GM19452 (cell line): ENCODE results near the gene GTPBP6.
A peak's percentile ranks its signal among the peaks of the same experiment; 100 is the strongest.

Experiments used
- ATAC-seq: cut with Tn5 transposase; IDR thresholded peaks from one replicate; pipeline ENCODE4 v1.9.1; 2021; ENCODE audit not compliant: unreplicated experiment

Gene GTPBP6, protein sequence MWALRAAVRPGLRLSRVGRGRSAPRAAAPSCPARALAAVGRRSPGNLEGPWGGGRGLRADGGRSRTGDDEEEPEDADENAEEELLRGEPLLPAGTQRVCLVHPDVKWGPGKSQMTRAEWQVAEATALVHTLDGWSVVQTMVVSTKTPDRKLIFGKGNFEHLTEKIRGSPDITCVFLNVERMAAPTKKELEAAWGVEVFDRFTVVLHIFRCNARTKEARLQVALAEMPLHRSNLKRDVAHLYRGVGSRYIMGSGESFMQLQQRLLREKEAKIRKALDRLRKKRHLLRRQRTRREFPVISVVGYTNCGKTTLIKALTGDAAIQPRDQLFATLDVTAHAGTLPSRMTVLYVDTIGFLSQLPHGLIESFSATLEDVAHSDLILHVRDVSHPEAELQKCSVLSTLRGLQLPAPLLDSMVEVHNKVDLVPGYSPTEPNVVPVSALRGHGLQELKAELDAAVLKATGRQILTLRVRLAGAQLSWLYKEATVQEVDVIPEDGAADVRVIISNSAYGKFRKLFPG

GRCh38 chrX:318739-319578 lies at the start of gene GTPBP6:
Gene GTPBP6 (minus strand): TSS chrX:318796. CDS start chrX:318787, 9 bp downstream.
- ATAC-seq: peak; percentile 80

DNA sequence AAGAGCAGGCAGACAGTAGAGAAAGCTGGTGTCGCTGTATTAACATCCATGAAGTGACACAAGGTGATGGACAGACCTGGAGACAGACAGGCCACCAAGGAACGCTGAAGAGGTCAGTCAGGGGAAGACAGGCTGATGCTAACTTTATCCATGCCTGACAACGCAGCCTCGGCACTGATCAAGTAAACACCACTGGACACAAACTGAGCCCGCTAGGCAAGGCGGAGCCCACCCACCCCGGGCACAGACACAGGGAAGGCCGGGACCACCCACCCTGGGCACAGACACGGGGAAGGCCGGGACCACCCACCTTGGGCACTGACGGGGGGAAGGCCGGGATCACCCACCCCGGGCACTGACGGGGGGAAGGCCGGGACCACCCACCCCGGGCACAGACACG lies 49.3 kb upstream of the GTPBP6 start:
- ATAC-seq: no peak

DNA sequence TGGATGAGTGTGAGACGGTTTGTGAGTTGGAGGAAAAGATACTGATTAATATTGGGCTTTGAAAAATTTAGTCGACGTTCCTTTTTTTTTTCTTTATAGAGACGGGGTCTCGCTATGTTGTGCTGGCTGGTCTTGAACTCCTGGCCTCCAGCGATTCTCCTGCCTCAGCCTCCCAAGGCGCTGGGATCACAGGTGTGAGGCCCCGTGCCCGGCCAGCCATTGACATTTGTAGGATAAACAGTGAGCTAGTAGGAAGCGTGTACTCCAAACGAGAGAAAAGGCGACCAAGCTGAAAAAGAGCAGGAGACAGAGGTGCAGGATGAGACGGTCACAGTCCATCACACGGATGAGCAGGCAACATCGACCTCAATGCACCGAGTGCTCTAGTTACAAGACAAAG lies 48.8 kb upstream of the GTPBP6 start:
- ATAC-seq: no peak

DNA sequence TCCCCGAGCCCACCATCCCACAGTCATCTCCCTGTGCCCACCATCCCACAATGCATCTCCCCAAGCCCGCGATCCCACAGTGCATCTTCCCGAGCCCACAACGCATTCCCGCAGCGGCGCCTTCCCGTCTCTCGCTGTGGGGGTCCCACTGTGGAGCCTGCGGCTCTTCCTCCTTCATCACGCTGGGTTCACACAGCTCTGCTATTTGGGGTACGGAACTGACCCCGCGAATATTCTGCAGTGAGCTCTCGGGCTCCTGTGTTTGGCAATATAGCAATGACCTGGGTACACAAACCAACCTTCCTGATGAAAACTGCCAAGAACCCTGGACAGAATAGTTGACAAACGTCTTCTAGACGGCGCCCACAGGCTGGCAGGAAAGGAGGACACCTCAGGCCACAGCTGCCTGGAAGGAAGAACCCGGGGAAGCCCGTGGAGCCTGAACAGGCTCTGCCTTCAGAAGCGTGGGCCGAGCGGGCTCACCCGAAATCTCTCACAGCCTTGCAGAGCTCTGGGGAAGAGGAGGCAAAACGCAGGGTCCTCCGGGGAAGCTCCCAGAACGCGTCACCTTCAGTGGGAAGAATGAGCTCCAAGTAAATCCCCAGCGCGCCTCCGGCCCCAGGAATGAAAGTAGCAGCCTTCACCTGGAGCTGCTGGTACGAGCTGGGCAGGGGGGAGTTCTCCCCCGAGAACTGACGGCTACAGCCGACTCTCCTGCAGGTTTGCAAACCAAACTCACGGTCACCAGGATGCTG lies 45.2 kb upstream of the GTPBP6 start:
- ATAC-seq: no peak

DNA sequence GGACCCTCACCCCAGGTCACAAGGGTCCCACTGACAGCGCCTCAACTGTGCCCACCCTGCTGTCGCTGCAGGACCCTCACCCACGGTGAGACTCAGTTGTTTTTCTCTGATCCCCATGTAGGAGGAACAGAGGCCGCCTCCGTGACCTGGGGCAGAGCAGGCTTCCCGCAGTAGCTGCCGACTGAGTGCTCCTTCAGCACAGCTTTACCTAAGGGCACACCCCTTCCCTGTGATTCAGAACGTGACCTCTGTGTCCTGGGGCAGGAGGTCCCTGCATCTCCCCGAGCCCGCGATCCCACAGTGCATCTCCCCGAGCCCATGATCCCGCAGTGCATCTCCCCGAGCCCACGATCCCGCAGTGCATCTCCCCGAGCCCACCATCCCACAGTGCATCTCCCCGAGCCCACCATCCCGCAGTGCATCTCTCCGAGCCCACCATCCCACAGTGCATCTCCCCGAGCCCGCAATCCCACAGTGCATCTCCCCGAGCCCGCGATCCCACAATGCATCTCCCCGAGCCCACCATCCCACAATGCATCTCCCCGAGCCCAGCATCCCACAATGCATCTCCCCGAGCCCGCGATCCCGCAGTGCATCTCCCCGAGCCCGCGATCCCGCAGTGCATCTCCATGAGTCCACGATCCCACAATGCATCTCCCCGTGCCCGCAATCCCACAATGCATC lies 44.5 kb upstream of the GTPBP6 start:
- ATAC-seq: no peak

DNA sequence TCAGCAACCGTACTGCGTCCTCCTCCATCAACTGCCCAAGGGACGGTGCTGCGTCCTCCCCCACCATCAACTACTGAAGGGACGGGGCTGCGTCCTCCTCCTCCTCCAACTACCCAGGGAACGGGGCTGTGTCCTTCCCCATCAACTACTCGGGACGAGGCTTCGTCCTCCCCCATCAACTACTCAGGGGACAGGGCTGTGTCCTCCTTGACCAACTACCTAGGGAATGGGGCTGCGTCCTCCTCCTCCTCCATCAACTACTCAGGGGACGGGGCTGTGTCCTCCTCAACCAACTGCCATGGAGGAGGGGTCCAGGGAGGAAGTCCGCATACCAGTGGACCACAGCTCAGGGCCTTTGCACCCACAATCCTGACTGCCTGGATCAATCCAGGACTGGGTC lies 43.8 kb upstream of the GTPBP6 start:
- no peak for ATAC-seq

GRCh38 chrX:361231-362145 lies 42.9 kb upstream of the GTPBP6 start:
- no peak for ATAC-seq

GRCh38 chrX:360496-361150 lies 42.0 kb upstream of the GTPBP6 start:
- ATAC-seq: no peak

GRCh38 chrX:358651-359143 lies 40.1 kb upstream of the GTPBP6 start:
- ATAC-seq: no peak

DNA sequence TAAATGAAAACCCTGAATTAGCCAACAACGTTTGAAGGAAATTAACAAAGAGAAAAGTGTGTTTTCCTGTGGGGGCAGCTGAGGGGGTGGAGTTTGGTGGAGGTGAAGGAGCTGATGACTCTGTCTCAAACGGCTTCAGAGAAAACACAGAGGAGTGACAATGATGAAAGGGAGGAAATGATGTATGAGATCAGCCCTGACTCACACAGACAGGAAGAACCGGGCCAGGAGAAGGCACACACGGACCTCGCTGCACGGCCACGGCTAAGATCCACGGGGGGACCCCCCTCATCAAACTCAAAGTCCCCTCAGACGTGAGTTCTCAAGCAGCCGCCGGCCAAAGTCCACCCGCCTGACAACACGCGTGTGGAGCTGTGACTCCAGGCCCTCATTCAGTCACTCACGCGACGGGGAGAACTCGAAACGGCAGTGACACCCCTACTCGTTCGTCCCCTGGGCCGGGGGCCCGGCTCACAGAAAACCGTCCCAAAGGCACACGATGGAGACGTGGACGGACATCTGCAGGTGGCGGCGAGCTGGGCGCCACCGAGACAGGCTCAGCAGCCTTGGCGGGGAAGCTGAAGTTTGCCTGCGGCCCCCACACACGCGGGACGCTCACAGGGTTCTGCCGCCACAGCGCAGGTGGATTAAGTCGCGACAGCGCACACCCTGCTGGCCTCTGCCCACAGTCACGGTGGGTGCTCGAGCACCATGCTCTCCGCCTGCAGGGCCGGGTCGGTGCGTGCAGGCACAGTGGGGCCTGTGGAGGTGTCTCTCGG lies 39.3 kb upstream of the GTPBP6 start:
- no peak for ATAC-seq

GRCh38 chrX:357035-357692 lies 38.6 kb upstream of the GTPBP6 start:
- ATAC-seq: no peak

DNA sequence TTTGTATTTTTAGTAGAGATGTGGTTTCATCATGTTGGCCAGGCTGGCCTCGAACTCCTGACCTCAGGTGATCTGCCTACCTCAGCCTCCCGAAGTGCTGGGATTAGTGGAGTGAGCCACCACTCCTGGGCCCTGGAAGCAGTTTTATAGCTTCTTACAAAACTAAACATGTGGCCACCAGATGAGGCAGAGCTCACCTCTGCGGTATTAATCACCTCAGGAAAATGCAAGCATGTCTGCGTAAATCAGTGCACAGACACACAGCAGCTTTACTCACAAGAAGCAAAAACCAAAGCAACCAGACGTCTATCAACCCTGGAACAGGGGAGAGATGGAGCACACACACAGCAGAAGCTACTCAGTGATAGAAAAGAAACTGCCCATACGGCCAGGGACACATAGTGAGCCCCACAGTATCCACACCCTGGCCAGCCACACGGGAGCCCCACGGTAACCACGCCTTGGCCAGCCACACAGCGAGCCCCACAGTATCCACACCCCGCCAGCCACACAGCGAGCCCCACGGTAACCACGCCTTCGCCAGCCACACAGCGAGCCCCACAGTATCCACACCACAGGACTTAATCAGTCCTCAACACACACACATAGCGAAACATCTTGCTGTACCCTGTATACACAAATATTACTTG lies 37.9 kb upstream of the GTPBP6 start:
- no peak for ATAC-seq

DNA sequence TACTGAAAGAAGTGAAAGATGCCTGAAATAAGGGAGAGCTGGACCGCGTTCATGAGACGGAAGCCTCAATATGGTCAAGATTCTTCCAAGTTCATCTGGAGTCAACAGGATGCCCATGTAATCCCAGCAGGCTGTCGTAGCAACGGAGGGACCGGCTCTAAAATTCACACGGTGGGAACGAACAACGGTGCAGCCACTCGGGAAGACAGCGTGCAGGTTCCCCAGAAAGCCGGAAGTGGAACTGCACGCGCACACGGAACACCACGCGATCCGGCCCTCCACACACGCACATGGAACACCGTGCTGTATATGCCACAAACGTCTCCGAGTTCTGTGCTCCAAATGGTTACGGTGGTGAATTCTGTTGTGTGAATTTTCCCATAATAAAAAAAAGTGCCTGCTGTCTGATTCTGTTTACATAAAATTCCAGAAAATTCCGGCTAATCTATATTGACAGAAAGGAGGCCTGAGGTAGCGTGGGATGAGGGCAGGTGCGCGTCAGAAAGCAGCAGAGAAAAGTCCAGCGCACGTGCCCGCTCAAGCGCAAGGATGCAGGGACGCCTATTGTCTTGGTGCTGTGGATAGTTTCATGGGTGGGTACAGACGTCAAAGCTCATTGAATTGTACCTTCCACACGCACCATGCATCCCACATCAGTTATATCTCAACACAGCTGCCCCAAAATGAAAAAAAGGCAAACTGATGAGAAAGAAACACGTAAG lies 36.9 kb upstream of the GTPBP6 start:
- no peak for ATAC-seq

DNA sequence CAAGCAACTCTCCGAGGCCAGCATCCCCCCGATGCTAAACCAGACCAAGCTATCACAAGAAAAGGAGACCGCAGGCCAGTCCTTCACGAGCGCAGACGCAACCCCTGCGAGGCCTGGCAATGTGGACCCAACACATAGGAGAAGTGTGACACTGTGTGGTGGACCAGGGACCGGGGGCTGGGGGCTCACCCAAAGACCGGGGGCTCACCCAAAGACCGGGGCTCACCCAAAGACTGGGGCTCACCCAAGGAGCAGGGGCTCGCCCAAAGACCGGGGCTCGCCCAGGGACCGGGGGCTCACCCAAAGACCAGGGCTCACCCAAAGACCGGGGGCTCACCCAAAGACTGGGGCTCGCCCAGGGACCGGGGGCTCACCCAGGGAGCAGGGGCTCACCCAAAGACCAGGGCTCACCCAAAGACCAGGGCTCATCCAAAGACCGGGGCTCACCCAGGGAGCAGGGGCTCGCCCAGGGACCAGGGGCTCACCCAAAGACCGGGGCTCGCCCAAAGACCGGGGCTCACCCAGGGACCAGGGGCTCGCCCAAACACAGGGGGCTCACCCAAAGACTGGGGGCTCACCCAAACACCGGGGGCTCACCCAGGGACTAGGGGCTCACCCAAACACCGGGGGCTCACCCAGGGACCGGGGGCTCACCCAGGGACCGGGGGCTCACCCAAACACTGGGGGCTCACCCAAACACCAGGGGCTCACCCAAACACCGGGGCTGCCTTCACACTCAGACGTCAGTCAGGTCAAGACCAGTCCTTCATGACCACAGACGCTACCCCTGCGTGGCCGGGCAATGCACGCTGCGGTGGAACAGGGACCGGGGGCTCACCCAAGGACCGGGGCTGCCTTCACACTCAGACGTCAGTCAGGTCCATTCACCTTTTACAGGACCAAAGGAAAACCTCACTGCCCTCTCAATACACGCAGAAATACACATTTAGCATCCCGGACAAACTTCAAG lies 35.3 kb upstream of the GTPBP6 start:
- no peak for ATAC-seq

DNA sequence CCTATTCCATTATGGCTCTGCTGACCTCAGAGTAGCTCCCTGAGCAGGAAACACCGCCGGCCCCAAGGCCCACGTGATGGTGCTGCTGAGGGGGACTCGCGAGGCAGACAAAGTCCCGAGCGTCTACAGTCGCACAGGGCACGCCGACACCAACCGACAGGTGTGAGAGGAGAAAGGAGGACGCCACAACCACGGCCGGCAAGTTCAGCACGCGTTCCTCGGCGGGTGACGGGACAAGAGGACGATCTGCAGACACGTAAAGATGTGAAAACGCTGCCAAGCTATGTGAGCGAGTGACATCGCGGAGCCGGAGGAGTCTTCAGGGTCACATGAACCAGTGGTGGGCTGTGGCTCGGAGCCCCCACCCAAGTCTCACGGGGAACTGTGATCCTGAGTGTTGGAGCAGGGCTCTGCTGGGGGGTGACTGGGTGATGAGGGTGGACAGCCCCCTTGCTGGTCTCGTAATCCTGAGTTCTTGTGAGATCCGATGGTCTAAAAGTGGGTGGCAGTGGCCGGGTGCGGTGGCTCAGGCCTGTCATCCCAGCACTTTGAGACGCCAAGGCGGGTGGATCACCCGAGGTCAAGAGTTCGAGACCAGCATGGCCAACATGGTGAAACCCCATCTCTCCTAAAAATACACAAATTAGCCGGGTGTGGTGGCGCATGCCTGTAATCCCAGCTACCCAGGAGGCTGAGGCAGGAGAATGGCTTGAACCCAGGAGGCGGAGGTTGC lies 34.2 kb upstream of the GTPBP6 start:
- ATAC-seq: no peak
